CD4-positive, alpha-beta T cell treated with Interleukin-4 for 1 hour (primary cell): ENCODE measurements around the gene DBX2.
"Not testable (repeated sequence)": the region's sequence is repeated elsewhere in the genome, so short reads cannot be mapped to it uniquely, and the experiment has no call there.

Experiments
- DNase-seq, 2 donors: peaks; one replicate each; pipeline ENCODE4 v3.0.0-alpha.2; 2020 to 2022

Gene DBX2

GRCh38 chr12:45050751-45051571 lies at the start of gene DBX2:
Gene DBX2, minus strand, starts transcription at chr12:45051099. Its CDS starts 172 bp downstream, at chr12:45050927.
- no peak for DNase-seq

GRCh38 chr12:45098766-45099165 lies 47.9 kb upstream of the DBX2 start:
- no peak for DNase-seq

GRCh38 chr12:45095417-45095816 lies 44.5 kb upstream of the DBX2 start:
- not testable (repeated sequence) for DNase-seq

- no peak for DNase-seq
Measured at GRCh38 chr12:45093051-45093450, 42.2 kb upstream of the DBX2 start.

- no peak for DNase-seq
Measured at GRCh38 chr12:45089411-45090075, 38.6 kb upstream of the DBX2 start.

- DNase-seq = no peak
Measured at GRCh38 chr12:45088608-45089007, 37.7 kb upstream of the DBX2 start.

- DNase-seq = not testable (repeated sequence)
Measured at GRCh38 chr12:45084248-45084647, 33.3 kb upstream of the DBX2 start.

GRCh38 chr12:45077251-45077650 lies 26.4 kb upstream of the DBX2 start:
- no peak for DNase-seq

- DNase-seq = no peak
Measured at GRCh38 chr12:45076417-45077026, 25.6 kb upstream of the DBX2 start.

- no peak for DNase-seq
Measured at GRCh38 chr12:45075587-45076282, 24.8 kb upstream of the DBX2 start.

- DNase-seq = no peak
Measured at GRCh38 chr12:45065125-45065626, 14.3 kb upstream of the DBX2 start.

GRCh38 chr12:45060976-45061375 lies 10.1 kb upstream of the DBX2 start:
- no peak for DNase-seq

- no peak for DNase-seq
Measured at GRCh38 chr12:45051572-45052125, 750 bp upstream of the DBX2 start.

GRCh38 chr12:45049912-45050750 lies 768 bp downstream of the DBX2 start:
- no peak for DNase-seq

- DNase-seq = no peak
Measured at GRCh38 chr12:45042599-45042998, 8.3 kb downstream of the DBX2 start.

GRCh38 chr12:45040977-45041376 lies 9.9 kb downstream of the DBX2 start:
- DNase-seq = no peak

- DNase-seq = no peak
Measured at GRCh38 chr12:45039757-45040156, 11.1 kb downstream of the DBX2 start.

GRCh38 chr12:45034861-45035265 lies 16.0 kb downstream of the DBX2 start:
- no peak for DNase-seq

GRCh38 chr12:45017916-45018315 lies 33.0 kb downstream of the DBX2 start:
- no peak for DNase-seq

- no peak for DNase-seq
Measured at GRCh38 chr12:45014396-45014795, 36.5 kb downstream of the DBX2 start.

- no peak for DNase-seq
Measured at GRCh38 chr12:45012749-45013148, 38.1 kb downstream of the DBX2 start.

GRCh38 chr12:45010059-45010458 lies 40.8 kb downstream of the DBX2 start:
- no peak for DNase-seq
